Measurements from ENCODE around the gene PRELID3B.

- no peak for TF ChIP-seq POLR2A (IDR thresholded peaks at IDR 0.05)
- TF ChIP-seq CTCF (IDR thresholded peaks at IDR 0.05), result no peak
Measured at GRCh38 chr20:59073582-59073981, 31.0 kb upstream of the PRELID3B start.

Data from suprapubic skin (tissue), 3 donors.